NCI-H524 (cell line): Measurements from ENCODE around the gene S100Z.

Experiments
- DNase-seq, 2 experiments: peaks; one replicate each; lab custom pipeline; 2025; lab: John Stamatoyannopoulos, UW

The S100Z gene

DNA sequence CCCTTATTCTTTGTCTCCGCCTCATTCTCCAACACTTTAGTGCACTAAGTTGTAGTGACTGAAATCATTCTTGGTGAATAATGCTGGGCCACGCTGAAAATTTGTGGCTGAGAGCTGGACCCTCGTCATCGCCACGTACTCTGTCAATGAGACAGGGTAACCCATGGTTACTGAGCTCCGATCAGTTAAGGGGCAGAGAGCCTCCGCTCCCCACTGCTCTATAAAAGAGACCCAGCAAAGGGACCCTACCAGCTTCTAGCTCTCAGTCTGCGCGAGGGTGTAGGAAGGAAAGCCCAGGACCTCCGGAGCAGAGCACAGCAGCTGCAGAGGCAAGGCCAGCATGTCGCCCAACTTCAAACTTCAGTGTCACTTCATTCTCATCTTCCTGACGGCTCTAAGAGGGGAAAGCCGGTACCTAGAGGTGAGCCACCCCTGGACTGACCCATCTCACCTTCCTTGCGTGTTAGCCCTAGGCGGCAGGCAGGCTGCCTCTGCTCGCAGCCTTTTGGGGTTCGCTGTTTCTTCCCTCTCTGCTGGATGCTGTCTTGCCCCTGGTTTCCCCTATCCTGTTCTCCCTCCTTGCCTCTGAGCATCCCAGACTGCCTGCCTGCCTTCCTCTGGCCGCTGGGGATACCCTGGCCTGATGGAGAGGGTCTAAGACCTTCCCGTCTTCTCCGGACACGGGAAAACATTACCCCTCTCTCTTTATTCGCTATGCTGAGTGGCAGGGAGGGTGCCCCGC, 103.2 kb downstream of the S100Z start, which contains the start of gene CRHBP:
CRHBP (plus strand) TSS at position 251 of the 742 bp plus-strand sequence; CDS start at position 341, 90 bp downstream.
- no peak for DNase-seq

DNA sequence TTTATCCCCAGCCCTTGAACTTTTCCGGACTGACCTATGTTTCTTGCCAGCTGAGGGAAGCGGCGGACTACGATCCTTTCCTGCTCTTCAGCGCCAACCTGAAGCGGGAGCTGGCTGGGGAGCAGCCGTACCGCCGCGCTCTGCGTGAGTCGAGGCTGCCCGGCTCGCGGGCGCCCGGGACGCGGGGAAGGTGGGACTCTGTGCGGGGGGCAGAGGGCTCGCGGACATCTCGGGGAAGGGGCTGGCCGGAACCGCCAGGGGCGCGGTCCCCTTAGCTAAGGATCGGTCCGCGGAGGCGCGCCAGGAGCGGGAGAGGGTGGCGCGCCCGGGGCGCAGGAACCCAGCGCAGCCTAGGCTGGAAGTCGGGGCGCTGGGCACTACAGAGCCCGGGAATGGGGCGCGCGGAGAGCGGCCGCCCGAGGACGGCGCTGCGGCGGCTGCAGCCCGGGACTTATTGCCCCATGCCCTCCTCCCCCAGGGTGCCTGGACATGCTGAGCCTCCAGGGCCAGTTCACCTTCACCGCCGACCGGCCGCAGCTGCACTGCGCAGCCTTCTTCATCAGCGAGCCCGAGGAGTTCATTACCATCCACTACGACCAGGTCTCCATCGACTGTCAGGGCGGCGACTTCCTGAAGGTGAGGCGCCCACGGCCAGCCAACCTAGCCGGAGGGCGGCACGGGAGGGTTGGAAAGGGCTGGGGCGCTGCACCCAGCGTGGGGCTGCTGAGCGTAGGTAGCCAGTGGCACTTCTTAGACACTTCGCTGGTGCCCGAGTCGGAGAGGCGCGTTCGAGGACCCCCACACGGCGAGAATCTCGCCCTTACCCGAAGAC, 104.0 kb downstream of the S100Z start:
- DNase-seq, result no peak

DNA sequence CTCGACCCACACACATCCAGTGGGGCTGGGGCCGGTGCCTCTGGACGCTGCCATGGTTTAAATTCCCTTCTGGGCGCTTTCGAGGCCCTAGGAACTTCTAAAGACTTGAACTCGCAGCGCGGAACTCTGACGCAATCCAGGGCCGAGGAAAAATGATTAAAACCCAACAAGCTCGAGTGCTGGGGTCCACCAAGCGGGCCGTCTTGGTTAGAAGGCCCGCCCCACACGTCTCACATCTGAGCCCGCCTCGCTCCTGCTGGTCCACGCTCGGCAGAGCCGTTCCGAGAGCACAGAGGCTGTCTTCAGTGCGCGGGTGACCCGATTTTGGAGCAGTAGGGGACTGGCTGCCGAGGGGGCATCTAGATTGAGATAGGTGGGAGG, 104.6 kb downstream of the S100Z start:
- no peak for DNase-seq

DNA sequence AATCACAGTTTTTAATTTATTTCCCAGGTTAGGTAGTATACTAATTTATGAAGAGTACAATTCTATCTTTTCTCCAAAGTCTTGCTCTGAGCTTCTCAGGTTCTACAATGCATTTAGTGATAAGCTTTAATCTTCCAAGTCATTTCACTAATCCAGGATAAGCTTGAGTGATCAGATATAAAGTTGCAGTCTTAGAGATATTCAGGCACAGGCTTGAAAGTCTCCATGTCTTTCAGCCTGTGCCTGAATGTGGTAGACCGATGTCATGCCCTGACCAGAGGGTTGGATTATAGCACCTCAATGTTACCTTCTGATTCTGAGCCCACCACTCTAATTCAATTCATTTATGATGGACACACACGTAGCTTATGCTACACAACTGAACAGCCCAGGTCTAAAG, 106.2 kb downstream of the S100Z start:
- DNase-seq, result peak in 1 of 2 experiments; percentile 25

DNA sequence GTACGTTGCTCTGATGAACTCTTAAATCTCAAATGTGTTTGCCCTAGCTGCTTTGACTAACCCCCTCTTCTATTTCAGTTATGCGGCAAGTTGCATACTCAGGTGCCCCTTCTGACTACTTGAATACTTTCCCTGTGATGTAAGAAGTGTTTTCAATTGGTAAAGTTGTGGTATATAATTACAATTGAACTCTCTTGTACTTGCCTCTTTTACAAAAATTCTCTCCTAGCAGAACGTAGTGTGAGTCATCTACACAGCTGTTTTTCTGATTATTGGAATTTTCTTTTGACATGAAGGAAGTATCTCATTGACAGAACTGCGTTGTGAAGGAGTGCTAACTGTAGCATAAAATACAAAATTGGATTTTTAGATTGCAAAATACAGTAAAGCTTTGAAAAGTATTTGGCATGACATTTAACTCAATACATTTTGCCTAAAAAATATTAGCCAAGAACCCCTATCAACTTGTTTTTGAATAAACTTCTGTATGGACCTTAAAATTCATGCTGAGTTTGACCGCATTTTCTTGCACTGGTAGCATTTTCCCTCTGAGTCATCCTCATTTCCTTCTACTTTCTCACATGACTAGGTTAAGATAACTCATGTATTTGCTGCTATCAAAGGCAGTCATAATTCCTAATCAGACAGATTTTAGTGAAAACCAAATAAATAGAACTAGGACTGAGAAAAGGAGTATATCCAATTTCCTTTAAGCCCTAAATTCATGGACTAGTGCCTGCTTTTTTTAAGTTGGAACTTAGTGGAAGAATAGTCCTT, 109.4 kb downstream of the S100Z start:
- no peak for DNase-seq

DNA sequence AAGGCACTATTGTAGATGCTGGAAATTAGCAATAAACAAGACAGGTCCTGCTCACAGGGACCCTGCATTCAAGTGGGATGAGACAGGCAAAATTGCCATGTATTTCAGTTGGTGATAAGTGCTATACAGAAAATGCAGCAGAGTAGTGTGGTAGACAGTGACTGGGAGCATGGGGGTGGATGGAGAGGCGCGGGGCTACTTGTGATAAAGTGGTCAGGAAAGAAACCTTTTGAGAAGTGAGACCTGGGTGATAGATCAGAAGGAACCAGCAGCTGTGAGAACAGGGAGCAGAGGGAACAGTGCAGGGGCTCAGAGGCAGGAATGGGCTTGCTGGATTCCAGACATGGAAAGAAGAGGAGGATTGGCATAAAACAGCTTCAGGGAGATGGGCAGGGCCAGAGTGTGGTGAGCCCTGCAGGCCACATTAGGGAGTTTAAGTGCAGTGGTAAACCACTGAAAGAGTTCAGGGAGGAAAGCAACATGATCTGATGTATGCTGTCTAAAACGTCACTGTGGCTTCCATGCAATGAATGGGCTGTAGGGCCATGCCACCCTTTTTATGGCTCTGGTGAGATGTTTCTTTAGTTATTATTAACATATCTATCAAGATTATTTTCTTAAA, 110.3 kb downstream of the S100Z start:
- no peak for DNase-seq

DNA sequence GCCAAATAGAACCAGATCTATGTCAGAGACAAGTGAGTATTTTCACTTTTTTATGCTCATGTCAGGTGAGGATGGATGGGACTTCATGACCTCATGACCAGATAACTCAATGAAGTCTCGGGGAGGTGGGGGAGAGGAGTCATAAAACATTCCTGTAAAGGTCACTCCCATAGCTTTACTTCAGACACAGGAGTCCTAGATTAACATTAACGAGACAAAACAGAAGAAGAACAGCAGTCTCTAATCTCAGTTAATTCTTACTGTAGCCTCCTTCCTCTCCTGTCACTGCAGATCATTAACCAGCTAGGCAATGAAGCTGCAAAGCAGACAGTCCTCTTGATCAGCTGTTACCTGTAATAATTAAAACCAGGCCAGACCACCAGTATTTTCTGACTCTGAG, 114.2 kb downstream of the S100Z start:
- DNase-seq, result no peak
